Skeletal muscle tissue (tissue), 4 donors: Measurements from ENCODE around the gene OR4E1. TPM values are rescaled to one million over a fixed set of nuclear protein-coding genes. Genes with fewer than 3 reads are reported as not detected.
"Not testable (repeated sequence)": the region's sequence is repeated elsewhere in the genome, so short reads cannot be mapped to it uniquely, and the experiment has no call there.

ENCODE experiments used
- H3K27ac ChIP-seq: one replicate; pipeline ENCODE4 v1.7.0; 2013; ENCODE audit warnings: mild to moderate bottlenecking, low read depth, low read length, inconsistent platforms
- H3K27me3 ChIP-seq, 3 donors: one replicate each; pipeline ENCODE4 v1.7.0; 2013; ENCODE audit warnings: low read length in 3 of 3; ENCODE audit not compliant: control insufficient read depth in 3 of 3, insufficient read depth in 3 of 3
- H3K36me3 ChIP-seq, 3 donors: one replicate each; pipeline ENCODE4 v1.7.0; 2013; ENCODE audit warnings: low read length in 3 of 3; ENCODE audit not compliant: control insufficient read depth in 3 of 3, insufficient read depth in 3 of 3
- H3K4me1 ChIP-seq, 3 donors: one replicate each; pipeline ENCODE4 v1.7.0; 2013; ENCODE audit warnings: low read length in 3 of 3, mild to moderate bottlenecking in 3 of 3; ENCODE audit not compliant: control insufficient read depth in 3 of 3, insufficient read depth in 3 of 3
- H3K4me3 ChIP-seq, 3 donors: one replicate each; pipeline ENCODE4 v1.7.0; 2013; ENCODE audit warnings: low read length in 3 of 3
- H3K9ac ChIP-seq, 3 donors: one replicate each; pipeline ENCODE4 v1.7.0; 2013; ENCODE audit warnings: low read length in 3 of 3, mild to moderate bottlenecking in 3 of 3, moderate library complexity in 2 of 3, low read depth in 1 of 3
- H3K9me3 ChIP-seq, 3 donors: one replicate each; pipeline ENCODE4 v1.7.0; 2013; ENCODE audit warnings: low read length in 3 of 3; ENCODE audit not compliant: control insufficient read depth in 3 of 3
- total RNA-seq: library from RNA; depleted of rRNA; stranded (reverse); fragments of >200 nt; gene quantifications from one replicate; pipeline ENCODE4 v1.2.3, GENCODE V29; 2014
- donor health status: Osteomylitis.

The OR4E1 gene
- total RNA-seq, 1 donor from 2014 or later: not detected

DNA sequence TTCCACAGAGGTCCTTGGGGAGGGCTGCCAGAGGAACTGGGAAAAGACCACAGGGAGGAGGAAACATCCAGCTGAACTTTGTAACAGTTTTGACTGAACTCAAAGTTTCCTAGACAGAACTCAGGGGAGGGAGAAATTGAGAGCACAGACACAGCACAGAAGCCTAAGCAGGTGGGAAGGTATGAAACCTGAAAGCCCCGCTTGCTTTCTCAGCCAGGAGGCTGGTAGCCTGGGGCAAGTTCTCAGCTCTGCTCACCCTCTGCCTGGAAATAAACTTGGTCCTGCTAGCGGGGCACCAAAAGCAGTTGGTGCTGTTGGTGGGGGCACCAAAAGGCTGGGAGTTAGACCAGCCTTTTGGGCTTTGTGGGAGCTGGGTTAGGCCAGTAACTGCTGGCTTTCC is 25.9 kb upstream of the OR4E1 start:
- Histone ChIP-seq H3K27ac (no peak overlapping the region), H3K36me3 (no peaks in the 10 kb centered on the region), H3K27me3 (no peaks in the 10 kb centered on the region), H3K9ac (no peak overlapping the region), H3K4me3 (no peak overlapping the region), H3K9me3 (no peaks in the 10 kb centered on the region), H3K4me1 (no peaks in the 10 kb centered on the region)

DNA sequence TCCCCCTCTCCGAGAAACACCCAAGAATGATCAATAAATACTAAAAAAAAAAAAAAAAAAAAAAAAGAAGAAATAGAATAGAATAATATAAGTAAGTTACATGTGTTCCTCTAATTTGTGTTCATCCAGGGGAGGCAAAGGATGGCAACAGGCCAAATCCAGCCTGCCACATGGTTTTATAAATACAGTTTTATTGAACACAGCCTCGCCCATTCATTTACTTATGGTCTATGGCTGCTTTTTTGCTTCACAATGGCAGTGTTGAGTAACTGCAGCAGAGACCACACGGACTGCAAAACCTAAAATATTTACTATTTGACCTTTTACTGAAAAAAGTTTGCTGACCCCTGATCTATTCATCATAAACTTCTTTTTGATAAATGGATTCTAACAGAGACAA is 24.9 kb upstream of the OR4E1 start:
- H3K9ac ChIP-seq, H3K27ac ChIP-seq, H3K4me1 ChIP-seq, H3K27me3 ChIP-seq, H3K9me3 ChIP-seq, H3K36me3 ChIP-seq, H3K4me3 ChIP-seq: not testable (repeated sequence)

DNA sequence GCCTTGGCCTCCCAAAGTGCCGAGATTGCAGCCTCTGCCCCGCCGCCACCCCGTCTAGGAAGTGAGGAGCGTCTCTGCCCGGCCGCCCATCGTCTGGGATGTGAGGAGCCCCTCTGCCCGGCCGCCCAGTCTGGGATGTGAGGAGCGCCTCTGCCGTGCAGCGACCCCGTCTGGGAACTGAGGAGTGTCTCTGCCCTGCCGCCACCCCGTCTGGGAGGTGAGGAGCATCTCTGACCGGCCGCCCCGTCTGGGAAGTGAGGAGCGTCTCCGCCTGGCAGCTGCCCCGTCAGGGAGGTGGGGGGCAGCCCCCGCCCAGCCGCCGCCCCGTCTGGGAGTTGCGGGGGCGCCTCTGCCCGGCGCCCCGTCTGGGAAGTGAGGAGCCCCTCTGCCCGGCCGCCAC is 24.0 kb upstream of the OR4E1 start:
- not testable (repeated sequence) for H3K4me1 ChIP-seq, H3K9ac ChIP-seq, H3K27me3 ChIP-seq, H3K36me3 ChIP-seq, H3K27ac ChIP-seq, H3K4me3 ChIP-seq, H3K9me3 ChIP-seq

DNA sequence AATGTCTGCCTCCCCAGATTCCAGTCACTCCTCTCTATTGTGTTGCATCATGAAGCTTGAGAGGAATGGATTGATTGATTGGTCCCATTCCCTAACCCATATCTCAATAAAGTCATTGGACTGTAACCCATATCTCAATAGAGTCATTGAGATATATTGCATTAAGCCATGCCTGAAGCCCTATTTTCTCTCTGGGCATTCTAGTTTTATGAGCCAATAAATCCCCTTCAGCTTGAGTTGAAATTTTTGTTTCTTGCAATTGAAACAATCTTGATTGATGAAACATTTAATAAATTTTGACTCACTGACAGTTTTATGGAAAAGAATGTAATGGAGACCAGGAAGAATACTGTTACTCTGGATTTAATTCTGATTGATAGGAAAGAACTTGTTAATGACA is 20.8 kb upstream of the OR4E1 start:
- no peaks in the 10 kb centered on the region for H3K9me3 ChIP-seq

DNA sequence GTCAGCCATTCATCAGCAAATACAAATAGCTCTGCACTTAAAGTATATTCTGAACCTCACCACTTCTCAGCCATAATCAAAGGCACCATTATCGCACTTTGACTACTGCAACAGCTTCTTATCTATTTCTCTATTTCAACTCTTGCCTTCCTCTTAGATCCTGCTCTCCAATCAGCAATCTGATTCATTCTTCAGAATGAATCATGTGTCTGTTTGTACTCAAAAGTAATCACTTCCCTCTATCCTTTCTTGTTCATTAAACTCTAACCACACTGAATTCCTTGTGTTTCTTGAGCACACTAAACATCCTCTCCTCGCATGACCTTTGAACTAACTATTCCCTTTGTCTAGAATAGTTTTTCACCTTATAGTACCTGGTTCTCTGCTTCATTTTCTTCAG is 12.8 kb upstream of the OR4E1 start:
- H3K4me3 ChIP-seq: no peak overlapping the region
- H3K9ac ChIP-seq: no peak overlapping the region
- H3K27ac ChIP-seq: no peak overlapping the region
- H3K4me1 ChIP-seq: no peaks in the 10 kb centered on the region
- H3K27me3 ChIP-seq: no peaks in the 10 kb centered on the region
- H3K36me3 ChIP-seq: no peaks in the 10 kb centered on the region
- no peaks in the 10 kb centered on the region for H3K9me3 ChIP-seq

More for the DNA sequence above, 20.8 kb upstream of the OR4E1 start:
- H3K9ac ChIP-seq: no peak overlapping the region
- no peak overlapping the region for H3K27ac ChIP-seq
- no peaks in the 10 kb centered on the region for H3K4me1 ChIP-seq
- no peaks in the 10 kb centered on the region for H3K27me3 ChIP-seq
- no peaks in the 10 kb centered on the region for H3K36me3 ChIP-seq
- no peak overlapping the region for H3K4me3 ChIP-seq

DNA sequence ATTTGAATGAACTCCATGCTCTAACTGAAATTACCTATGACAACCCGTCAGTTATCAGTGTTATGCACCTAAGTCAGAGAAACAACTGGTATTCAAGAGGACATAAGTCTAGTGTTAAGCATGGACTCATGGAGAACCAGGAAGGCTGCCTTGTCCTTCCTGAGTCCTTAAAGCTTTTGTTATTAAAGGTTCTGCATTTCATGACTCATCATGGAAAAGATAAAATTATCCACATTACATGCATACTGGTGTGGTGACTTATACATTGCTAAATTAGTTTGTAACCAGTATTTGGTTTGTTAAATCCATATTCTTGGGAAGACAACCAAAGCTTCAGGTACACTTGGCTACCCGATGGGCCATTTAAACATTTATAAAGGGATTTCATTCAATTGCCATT is 6.5 kb upstream of the OR4E1 start:
- Histone ChIP-seq H3K9me3 (no peaks in the 10 kb centered on the region), H3K4me3 (no peak overlapping the region), H3K4me1 (no peaks in the 10 kb centered on the region), H3K27me3 (no peaks in the 10 kb centered on the region), H3K36me3 (no peaks in the 10 kb centered on the region), H3K9ac (no peak overlapping the region), H3K27ac (no peak overlapping the region)

DNA sequence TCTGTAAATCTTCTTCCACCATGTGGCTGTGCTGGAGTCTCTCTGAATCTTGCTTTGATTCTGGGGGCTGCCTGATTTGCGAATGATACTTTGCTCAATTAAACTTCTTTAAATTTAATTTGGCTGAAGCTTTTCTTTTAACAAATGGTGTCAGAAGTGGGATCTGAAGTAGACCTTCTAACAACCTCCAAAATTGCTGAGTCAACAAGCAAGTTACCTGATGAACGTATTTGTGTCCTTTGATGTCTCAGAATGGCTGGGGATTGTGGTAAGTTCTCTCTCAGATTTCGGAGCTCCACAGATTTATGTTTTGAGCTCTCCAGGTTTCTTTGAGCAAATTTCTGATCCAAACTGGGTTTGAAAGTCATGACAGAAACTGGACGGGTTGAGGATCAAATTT is 1.9 kb upstream of the OR4E1 start:
- Histone ChIP-seq H3K36me3 (no peaks in the 10 kb centered on the region), H3K9me3 (no peaks in the 10 kb centered on the region), H3K4me1 (no peaks in the 10 kb centered on the region), H3K4me3 (no peak overlapping the region), H3K27ac (no peak overlapping the region), H3K9ac (no peak overlapping the region), H3K27me3 (no peaks in the 10 kb centered on the region)

DNA sequence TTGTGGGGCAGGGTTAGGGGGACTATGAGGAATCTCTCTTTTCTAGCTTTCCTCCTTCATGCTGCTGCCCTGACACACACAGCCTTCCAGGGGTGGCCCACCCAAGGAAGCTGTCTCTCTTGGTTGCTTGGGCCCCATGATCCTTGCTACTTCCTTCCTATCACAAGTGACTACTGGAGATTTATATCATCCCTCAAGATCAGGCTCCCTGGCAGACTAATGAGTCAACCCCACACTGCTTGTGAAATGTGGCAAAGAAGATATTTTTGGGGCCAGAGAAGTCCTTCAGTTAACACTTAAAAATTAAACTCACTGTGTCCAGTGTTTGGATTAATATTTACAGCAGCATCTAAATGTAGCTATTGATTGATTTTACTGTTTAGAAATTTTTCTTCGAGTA is 1.5 kb downstream of the OR4E1 start:
- H3K4me1 ChIP-seq: no peaks in the 10 kb centered on the region
- H3K36me3 ChIP-seq: no peaks in the 10 kb centered on the region
- no peak overlapping the region for H3K27ac ChIP-seq
- H3K9me3 ChIP-seq: no peaks in the 10 kb centered on the region
- H3K9ac ChIP-seq: no peak overlapping the region
- H3K27me3 ChIP-seq: no peaks in the 10 kb centered on the region
- H3K4me3 ChIP-seq: no peak overlapping the region

DNA sequence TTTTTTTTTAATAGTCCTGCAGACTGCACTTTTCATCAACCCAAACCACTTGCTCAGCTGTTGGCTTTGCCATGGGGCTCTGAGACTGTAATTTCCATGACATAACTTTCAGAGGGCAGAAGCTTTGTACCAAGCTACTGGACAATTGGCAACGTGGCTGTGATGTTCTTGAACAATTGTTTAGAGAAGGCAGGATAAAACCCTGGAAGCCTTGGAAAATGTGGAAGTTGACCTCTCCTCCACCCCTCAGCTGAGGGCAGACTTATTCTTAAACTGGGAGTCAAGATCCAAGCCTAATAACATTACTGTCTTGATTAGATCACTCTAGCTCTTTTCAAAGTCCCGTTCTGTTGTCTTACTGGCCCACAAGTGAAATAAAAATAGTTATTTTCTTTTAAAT is 2.2 kb downstream of the OR4E1 start:
- H3K4me3 ChIP-seq: no peak overlapping the region
- H3K27me3 ChIP-seq: no peaks in the 10 kb centered on the region
- H3K27ac ChIP-seq: no peak overlapping the region
- H3K9ac ChIP-seq: no peak overlapping the region
- no peaks in the 10 kb centered on the region for H3K36me3 ChIP-seq
- H3K9me3 ChIP-seq: no peaks in the 10 kb centered on the region
- no peaks in the 10 kb centered on the region for H3K4me1 ChIP-seq

DNA sequence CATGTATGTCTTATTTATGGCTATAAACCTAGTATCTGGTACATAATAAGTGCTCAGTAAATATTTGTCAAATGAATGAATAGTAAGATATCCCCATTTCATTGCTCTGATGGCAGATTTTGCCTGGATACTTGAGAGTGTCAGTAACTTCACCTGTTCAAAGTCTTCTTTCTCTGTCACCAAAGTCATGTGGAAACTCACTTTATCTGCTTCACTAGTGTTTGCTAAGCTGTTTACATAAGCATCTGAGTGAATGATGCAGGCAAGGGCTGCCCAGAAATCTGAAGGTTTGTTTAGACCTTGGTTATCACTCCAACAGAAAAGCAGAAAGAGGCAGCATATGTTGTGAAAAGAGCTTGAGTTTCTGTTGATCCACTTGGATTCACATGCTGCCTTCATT is 4.3 kb downstream of the OR4E1 start:
- Histone ChIP-seq H3K4me1 (no peaks in the 10 kb centered on the region), H3K36me3 (no peaks in the 10 kb centered on the region), H3K9me3 (no peaks in the 10 kb centered on the region), H3K27me3 (no peaks in the 10 kb centered on the region), H3K27ac (no peak overlapping the region), H3K9ac (no peak overlapping the region), H3K4me3 (no peak overlapping the region)

DNA sequence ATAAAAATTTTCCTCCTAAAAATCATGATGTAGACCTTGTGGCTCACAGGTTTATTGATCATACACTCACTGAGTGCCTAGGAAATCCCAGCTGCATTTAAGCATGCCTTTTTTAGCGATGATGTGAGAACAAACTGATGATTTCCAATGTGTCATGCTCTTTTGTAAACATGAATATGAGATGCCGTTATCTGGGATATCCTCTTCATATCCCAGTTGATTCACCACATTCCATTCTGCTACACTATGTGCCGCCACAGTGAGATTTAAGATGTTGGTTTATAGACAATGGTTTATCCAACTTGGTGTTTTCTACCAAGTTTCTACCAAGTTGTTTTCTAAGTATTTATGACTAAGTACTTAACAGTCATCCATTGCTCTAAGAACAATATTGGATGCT is 5.2 kb downstream of the OR4E1 start:
- H3K27me3 ChIP-seq: no peaks in the 10 kb centered on the region
- H3K36me3 ChIP-seq: no peaks in the 10 kb centered on the region
- H3K27ac ChIP-seq: no peak overlapping the region
- no peak overlapping the region for H3K9ac ChIP-seq
- H3K4me1 ChIP-seq: no peaks in the 10 kb centered on the region
- H3K4me3 ChIP-seq: no peak overlapping the region
- no peaks in the 10 kb centered on the region for H3K9me3 ChIP-seq
